Activated gamma-delta T cell treated with anti-CD3 and anti-CD28 coated beads, Interleukin-2, amount 50 U/mL, for 16 hours (primary cell): ENCODE measurements around the gene RASAL2.
"Not testable (repeated sequence)": the region's sequence is repeated elsewhere in the genome, so short reads cannot be mapped to it uniquely, and the experiment has no call there.

Experiments
- DNase-seq: peaks from one replicate; pipeline ENCODE4 v3.0.0-alpha.2; 2020; ENCODE audit warnings: low read depth

RASAL2 gene

DNA sequence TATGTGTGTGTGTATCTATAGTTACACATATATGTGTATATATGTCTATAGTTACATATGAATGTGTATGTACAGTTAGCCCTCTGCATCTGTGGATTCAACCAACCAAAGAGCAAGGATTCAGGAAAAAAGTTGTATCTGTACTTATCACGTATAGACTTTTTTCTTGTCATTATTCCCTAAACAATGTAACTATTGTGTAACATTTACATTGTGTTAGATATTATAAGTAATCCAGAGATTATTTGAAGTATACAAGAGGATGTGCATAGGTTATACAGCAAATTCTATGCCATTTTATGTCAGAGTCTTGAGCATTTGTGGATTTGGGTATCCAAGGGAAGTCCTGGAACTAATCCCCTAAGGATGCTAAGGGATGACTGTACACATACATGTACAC, 71.3 kb downstream of the RASAL2 start:
- DNase-seq, result no peak

DNA sequence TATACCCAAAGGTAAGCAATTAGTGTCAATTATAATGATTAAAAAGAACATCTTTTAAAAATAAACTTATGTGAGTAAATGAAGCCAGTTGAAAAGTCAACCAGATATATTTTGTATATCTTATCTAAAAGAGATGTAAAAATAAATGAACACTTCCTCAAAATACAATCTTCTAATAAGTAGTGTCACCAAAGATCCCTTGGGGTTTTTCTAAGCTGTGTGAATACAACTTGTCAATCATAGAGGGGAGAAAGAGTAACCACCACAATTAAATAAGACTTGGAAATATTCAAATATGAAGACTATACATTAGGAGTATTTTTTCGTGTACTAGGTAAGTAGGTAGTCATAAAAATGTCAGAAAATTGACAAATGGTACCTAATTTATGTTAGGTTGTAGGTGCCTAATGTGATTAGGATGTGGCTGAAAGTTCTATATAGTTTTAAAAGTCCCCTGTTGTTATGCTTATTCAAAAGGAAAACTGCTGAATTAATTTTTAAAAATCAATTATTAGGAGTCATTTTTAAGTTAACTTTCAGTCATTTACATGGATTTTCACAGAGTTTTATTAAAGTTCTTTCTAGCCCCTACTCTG, 72.6 kb downstream of the RASAL2 start:
- DNase-seq, result no peak

DNA sequence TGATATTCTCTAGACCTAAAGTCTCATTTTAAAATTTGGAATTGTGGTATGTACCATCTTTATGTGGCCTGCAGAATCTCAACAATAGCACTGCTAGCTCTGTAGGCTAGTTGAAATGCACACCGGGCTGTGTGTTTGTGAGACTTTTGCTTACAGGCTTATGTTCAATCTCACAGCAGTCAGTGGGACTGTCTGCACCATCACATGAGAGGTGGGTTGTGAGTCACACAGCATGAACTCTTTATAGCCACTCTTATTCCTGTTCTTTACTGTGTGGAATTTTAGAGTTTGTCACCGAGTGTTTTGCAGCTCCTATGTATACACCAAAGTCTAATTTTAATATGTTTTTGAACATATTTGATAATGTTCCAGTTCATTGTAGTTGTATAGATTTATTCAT, 74.6 kb downstream of the RASAL2 start:
- no peak for DNase-seq

DNA sequence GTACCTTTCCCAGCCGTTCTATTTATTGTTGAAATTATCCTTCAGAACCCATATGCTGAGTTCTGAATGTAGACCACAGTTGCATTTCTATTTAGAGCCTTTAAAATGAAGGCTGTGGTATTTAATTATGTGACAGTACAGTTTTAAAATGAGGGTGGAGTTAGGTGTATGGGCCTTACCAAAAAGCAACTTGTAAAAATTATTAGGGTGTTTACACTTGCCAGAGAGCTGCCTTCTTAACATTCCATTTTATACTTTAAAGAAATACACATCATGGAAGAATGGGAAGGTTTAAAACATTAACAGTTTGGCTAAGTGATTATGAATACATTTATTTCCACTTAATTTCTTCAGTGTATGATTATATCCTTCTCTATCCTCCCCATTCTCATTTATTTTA, 75.7 kb downstream of the RASAL2 start:
- DNase-seq, result no peak

DNA sequence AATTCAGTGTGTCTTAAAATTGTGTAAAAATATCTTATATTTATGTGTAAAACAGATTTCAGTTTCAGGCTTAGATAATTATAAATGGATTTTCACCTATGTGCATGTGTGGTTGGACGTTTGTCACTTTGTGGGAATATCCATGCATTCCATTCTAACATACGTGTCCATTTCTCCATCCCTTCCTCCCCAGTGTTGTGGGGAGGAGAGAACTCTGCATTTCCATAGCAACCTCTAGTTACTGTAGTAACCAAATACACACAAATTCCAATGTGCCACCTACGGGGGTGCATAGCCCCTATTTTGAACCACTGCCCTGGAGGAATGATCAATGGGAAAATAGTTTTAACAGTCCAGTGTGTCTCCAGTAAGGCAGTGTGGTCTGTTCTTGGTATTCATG, 79.0 kb downstream of the RASAL2 start:
- no peak for DNase-seq

DNA sequence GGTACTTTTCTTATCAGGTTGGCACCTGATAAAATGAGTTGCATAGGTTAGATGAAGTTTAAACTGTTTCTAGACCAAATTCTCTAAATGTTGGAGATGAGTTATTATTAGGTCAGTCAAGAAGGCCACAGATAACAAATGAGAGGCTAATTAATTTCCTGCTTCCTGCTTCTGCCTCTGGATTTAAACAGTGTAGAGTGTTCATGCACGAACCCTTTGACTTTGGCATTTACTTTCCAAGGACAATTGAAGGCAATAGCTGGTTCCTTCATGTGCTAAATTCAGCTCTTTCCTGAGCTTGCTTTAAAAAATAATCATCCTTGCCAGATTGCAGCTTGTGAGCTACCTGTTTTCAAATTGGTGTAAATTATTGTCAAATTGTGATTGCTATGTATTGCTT, 80.6 kb downstream of the RASAL2 start:
- no peak for DNase-seq

DNA sequence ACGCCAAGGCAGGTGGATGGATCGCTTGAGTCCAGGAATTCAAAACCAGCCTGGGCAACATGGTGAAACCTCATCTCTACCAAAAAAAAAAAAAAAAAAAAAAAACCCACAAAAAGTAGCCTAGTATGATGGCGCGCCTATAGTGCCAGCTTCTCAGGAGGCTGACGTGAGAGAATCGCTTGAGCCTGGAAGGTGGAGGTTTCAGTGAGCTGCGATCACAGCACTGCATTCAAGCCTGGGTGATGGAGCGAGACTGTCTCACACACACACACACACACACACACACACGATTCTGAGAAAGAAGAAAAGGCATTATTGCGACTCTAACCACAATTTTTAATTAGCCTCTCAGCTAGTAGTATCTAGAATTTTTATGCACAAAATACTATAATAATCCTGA, 86.5 kb downstream of the RASAL2 start:
- no peak for DNase-seq

DNA sequence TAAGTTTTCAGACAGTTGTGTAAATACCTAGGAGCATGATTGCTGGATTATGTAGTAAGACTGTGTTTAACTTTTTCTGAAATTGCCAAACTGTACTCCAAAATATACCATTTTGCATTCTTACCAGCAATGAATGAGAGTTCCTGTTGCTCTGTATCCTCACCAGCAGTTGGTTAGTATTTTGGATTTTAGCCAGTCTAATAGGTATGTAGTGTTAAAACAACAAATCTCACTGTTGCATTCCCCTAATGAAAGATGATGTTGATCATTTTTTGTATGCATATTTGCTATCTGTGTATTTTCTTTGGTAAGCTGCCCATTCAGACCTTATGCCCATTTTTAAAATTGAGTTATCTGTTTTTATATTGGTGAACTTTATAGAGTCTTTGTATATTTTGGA, 89.9 kb downstream of the RASAL2 start:
- DNase-seq, result no peak

DNA sequence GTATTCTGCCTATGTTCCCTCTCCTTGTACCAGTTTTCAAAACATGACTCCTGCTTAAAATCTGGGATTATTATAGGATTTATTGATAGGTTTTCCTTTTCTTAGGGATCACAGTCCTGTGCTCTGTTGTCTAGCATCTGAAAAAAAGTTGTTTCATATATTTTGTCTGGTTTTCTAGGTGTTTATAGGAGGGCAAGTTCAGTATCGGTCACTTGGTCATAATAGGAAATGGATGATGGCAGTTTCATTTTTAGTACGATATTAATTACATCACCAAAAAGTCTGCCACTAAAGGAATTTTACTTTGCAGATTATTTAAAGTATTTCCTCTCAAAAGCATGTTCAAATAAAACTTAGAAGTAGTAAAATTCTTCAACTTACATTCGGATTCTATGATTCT, 94.4 kb downstream of the RASAL2 start:
- DNase-seq, result no peak

DNA sequence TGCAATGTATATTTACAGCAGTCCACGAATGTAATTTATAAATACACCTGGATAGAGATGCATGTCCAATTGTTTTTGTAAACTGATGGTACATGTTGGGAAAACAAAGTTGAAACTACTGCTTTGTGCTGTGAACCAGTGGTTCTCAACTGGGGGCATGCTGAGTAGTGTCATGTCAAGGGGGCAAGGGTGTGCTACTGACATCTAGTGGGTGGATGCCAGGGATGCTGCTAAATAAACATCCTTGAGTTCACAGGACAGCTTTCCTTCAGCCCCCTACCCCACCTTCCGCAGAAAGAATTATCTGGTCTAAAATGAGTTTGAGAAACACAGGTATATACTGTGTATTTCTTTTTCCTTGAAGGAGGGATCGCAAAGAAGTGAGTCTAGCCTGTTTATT, 95.9 kb downstream of the RASAL2 start:
- no peak for DNase-seq

DNA sequence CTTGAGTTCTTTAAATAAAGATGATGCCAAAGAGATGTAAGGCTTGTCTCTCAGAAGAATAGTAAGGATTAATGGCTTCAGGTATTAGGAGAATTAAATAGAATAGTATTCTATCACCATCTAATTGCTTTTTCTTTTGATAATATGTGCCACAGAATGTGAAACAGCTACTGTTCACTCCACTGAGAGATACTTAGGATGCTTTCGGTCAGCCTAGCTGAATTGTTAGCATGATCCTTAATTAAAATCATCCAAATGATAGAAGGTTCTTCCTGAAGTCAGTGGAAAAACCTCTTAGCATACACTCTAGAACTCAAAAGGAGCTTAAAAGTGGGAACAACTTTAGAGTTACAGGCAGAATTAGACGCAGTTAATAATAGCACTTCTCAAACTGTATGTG, 97.0 kb downstream of the RASAL2 start:
- no peak for DNase-seq

DNA sequence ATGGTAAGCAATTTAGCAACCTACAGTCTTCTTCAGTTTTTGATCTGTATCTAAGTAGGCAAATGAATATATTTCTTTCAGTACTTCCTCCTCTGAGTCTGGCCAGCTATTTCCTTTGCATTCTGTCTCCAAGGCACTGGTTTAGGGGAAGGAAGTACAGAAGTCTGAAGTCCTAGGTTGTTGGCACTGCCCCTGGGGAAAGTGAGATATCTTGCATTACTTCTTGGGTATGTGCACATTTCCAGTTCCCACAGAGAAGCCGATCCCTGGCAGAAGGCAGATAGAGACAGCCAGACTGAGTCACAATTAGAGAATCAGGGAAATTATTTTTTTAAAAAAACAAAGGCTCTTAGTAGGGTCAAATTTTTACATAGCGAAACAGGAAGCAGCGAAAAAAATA, 98.8 kb downstream of the RASAL2 start:
- no peak for DNase-seq

DNA sequence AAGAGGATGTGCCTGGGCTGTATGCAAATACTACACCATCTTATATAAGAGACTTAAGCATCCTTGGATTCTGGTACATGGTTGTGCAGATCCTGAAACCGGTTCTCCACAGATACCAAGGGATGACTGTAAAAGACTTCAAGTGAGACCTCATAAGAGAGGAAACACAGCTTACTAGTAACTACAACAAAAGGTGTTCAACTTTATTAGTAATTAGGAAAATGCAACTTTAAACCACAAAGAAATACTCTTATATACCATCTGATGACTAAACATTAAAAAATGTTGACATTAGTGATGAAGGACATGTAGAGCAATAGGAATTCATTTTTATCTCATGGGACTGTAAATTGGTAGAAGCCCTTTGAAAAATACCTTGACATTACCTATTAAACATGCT, 102.7 kb downstream of the RASAL2 start:
- DNase-seq, result no peak

DNA sequence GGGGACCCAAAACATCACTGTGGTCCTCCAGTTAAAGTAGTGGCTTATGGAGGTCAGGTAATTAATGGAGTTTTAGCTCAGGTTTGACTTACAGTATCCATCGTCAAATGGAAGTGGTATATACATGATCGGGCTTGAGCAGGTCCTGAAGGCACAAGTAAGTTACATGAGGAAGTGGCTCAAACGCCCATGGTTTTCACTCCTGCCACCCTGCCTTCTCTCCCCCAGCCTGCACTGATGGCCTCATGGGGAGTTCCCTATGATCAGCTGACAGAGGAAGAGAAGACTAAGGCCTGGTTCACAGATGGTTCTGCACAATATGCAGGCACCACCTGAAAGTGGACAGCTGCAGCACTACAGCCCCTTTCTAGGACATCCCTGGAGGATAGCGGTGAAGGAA, 108.2 kb downstream of the RASAL2 start:
- not testable (repeated sequence) for DNase-seq

DNA sequence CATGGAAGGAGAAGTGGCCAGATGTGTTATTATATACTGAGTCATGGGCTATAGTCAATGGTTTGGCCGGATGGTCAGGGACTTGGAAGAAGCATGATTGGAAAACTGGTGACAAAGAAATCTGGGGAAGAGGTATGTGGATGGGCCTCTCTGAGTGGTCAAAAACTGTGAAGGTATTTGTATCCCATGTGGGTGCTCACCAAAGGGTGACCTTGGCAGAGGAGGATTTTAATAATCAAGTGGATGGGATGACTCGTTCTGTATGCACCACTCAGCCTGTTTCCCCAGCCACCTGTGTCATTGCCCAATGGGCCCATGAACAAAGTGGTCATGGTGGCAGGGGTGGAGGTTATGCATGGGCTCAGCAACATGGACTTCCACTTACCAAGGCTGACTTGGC, 108.6 kb downstream of the RASAL2 start:
- not testable (repeated sequence) for DNase-seq

DNA sequence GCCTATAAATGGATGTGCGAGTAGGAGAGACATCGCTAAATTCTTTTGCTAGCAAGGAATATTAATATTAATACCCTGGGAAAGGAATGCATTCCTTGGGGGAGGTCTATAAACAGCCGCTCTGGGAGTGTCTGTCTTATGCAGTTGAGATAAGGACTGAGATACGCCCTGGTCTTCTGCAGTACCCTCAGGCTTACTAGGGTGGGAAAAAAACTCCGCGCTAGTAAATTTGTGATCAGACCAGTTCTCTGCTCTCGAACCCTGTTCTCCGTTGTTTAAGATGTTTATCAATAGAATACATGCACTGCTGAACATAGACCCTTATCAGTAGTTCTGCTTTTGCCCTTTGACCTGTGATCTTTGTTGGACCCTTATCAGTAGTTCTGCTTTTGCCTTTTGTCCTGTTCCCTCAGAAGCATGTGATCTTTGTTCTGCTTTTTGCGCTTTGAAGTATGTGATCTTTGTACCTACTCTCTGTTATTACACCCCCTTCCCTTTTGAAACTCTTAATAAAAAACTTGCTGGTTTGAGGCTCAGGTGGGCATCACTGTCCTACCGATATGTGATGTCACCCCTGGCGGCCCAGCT, 114.5 kb downstream of the RASAL2 start:
- not testable (repeated sequence) for DNase-seq

DNA sequence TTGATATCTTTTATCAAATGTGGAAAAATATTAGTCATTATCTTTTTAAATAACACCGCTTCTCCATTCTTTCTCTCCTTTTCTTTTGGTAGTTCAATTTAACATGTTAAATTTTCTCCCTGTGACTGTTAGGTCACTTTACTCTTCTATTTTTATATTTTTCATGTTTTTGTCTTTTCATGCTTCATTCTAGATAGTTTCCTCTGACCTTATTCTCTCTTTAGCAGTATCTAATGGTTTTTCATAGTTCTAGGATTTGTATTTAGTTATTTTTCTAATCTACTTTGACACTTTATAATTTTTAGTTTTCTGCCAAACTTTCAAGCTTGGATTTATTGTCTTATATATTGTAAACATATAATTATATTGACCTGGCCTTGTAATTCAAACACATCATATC, 116.0 kb downstream of the RASAL2 start:
- DNase-seq, result no peak

DNA sequence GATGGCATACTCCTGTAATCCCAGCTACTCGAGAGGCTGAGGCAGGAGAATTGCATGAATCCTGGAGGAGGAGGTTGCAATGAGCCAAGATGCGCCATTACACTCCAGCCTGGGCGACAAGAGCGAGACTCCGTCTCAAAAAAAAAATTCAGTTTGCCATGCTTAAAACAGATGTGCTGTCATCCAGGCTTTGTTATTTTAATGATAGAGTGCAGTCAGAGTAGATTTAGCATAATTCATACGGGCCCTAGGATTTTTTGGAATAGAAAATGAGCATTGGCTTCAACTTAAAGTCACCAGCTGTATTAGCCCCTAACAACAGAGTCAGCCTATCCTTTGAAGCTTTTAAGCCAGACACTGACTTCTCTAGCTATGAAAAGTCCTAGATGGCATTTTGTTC, 124.6 kb downstream of the RASAL2 start:
- no peak for DNase-seq

DNA sequence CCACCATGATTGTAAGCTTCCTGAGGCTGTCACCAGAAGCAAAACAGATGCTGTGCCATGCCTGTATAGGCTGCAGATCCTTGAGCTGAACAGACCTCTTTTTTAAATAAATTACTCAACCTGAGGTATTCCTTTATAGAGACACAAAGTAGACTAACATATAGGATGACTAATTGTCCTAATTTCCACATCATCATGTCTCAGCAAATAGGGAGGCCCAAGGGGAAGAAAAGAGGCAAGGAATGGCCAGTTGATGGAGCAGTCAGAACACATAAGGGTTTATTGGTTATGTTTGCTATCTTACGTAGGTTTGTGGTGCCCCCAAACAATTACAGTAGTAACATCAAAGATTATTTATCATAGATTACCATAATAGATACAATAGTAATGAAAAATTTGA, 126.2 kb downstream of the RASAL2 start:
- no peak for DNase-seq

DNA sequence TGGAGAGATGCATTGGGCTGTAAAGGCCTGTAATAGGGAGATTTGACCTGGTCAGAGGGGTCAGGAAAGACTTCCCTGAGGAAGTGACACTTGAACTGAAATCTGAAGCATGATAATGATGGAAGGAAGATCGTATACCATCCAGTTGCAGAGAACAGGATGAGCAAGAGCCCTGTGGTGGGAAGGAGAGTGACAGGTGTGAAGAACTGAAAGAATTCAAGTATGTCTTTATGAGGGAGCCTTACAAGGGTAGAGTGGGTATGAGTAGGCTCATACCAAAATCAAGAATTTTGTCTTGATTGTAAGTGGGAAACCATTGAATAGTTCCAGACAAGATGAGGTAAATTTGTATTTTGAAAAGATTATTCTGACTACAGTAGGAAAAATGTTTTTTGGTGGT, 129.4 kb downstream of the RASAL2 start:
- no peak for DNase-seq

DNA sequence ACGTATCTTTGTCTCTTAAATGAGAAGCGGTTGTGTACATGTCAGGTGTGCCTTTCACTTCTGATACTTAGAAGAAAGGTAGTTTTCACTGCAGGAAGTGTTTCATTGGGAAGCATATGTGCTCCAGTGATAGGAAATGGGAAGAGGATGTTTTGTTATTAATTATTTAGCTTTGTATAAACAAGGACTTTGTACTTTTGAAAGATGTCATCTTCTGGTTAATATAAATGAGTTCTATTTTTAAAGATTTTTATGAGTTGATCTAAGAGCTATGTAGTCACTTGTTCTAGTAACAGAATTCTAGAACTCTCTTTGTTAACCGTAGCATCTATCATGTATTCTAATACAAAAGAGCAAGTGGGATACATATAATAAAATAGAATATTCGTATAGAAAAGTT, 130.5 kb downstream of the RASAL2 start:
- DNase-seq, result no peak

DNA sequence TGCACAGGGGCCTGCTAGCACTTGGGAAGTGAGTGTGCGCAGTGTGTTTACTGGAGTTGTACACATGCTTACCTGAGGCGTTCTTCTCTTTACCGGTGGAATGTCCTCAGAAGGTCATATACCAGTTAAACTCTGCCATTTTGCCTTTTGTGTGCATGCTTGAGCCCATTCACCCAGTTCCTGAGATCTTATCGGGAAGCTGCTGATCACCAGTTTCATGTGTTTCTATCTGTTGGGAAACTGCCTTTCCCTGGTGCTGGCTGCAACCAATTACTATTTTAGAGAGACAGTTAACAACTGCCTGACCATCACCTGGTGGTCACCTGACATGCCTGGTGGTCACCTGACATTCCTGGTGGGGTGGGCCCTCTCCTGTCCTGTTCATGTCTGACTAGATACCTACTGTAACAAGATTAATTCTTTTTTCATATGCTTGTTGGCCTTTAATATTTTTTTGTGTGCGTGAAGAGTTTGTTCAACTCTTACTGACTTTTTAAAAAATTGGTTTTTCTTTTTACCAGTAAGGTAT, 137.0 kb downstream of the RASAL2 start:
- no peak for DNase-seq

DNA sequence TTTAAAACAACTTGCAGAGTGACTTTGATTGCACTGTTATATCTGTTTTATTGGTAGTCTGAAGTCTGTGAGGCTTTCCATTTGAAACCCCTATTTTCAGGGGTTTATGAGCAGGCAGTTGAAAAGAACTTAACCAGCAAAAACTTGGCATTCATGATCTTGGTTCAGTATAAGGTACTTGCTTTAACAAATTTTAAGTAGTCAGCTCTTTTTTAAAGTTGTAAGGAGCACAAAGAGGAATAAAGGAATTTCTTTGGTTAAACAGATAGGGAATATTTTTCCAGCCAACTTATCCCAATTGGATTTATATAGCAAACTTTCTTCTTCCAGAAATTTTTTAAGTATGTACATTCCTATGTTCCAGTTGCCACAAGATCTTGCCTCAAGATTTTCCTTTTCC, 138.2 kb downstream of the RASAL2 start:
- DNase-seq, result no peak

DNA sequence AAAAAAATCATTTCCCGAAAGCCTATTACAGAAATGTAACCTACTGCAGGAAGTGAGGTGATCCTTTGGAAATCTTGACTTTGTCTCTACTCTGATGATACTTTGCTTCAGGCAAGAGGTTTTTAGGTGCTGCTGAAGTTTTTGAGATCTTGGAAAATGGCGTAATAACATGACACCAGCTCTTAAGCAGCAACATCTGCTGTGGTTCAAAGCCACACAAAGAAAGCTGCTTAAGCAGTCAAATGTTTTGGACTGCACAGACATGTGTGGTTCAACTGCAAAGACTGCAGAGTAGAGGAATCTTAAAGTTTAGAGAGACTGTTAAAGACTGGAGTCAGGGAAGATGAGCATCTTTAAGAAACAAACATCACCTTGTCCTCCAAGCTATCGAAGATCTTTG, 139.0 kb downstream of the RASAL2 start:
- DNase-seq, result no peak
